HG03159 (cell line): Measurements from ENCODE around the gene CUL9.

Experiments
- ATAC-seq: cut with Tn5 transposase; IDR thresholded peaks from one replicate; pipeline ENCODE4 v1.9.1; 2021; ENCODE audit warnings: mild to moderate bottlenecking, moderate library complexity; ENCODE audit not compliant: unreplicated experiment

CUL9 gene

DNA sequence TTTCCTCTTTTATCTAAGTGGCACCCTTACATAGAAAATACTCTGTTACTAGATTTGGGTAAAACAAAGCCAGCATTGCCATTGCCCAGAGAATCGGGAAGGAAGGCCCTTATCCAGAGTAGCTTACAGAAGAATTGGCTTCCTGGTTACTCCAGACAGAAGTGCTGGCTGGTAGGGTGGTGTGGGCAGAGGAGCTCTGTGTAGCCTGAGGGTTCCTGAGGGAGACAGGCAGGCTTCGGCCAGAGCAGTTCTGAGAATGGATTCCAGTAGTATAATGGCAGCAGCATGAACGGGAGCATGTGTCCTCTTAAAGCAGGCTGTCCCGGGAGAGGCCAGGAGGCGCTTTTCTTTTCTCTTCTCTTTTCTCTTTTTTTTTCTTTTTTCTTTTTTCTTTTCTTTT is 11.9 kb downstream of the CUL9 start:
- no peak for ATAC-seq

DNA sequence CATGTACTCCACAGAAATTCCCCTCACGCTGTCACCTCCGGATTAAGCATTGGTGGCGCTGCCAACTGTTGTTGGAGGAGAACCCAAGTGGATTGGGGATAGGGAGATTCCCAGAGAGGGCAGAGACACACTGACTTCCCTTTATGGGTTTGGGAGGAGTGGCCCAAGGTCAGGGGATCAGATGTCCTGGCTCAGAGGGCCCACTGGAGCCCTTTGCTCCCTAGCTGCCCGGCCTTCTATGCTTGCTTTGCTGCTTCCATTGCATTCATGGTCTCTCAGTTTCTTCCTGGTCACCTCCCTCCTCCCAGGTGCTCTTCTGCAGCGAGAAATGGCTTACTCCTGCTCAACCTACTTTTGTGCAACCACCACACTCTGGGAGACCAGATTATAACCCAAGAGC is 14.3 kb downstream of the CUL9 start:
- ATAC-seq: no peak

DNA sequence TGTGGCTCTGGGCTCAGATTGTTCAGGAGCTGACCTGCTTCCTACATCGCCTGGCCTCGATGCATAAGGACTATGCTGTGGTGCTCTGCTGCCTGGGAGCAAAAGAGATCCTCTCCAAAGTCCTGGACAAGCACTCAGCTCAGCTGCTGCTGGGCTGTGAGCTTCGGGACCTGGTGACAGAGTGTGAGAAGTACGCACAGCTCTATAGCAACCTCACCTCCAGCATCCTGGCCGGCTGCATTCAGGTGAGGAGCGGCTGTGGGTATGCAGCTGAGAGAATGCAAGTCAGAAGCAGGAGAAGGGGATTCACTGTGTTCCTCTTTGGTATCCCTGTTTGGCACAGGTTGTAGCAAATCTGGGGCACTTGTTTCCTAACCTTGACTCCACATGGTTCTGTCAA is 17.9 kb downstream of the CUL9 start:
- no peak for ATAC-seq

DNA sequence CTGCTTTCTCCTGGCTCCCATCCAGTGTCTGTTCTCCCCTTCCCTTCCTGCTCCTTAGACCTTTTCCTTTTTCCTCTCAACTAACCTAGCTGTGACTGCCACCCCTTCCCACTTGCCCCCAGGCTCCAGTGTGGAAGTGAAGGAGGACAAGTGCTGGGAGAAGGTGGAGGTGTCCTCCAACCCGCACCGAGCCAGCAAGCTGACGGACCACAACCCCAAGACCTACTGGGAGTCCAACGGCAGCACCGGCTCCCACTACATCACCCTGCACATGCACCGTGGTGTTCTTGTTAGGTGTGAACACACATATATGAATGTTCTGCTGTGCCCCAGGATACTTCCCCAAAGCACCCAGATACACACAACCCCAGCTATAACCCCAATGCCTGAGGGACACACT is 18.5 kb downstream of the CUL9 start:
- ATAC-seq: no peak

DNA sequence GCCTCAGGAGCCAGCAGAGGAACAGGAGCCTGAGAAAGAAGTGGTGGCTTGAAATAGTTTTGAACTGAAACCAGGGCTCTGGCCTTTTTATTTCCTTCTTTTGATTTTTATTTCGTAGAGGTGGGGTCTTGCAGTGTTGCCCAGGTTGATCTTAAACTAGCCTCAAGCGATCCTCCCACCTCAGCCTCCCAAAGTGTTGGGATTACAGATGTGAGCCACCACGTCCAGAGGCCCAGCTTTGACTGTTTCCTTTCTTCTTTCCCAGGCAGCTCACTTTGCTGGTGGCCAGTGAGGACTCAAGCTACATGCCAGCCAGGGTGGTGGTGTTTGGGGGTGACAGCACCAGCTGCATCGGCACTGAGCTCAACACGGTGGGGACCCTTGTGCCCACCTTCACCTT is 20.5 kb downstream of the CUL9 start:
- ATAC-seq: no peak

DNA sequence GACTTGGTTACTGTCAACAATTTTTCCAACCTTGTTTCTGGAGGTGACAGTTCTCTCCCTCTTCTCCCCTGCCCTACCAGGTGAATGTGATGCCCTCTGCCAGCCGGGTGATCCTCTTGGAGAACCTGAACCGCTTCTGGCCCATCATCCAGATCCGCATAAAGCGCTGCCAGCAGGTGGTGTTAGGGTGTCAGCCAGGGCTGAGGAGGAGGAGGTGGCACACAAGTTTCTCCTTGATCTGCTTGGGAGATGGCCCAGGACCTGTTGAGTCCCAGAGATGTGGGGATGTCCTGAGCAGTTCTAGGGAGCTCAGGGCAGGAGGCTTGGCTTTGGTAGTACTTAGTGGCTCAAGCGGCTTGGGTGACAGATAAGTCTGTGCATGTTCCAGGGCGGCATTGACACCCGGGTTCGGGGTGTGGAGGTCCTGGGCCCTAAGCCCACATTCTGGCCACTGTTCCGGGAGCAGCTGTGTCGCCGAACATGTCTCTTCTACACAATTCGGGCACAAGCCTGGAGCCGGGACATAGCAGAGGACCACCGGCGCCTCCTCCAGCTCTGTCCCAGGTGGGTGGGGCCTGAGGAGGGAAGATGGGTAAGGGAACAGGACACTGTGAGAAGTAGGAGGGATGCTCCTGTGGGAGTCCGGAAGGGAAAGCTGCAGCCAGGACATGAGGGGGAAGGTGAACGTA is 21.2 kb downstream of the CUL9 start:
- ATAC-seq: no peak

DNA sequence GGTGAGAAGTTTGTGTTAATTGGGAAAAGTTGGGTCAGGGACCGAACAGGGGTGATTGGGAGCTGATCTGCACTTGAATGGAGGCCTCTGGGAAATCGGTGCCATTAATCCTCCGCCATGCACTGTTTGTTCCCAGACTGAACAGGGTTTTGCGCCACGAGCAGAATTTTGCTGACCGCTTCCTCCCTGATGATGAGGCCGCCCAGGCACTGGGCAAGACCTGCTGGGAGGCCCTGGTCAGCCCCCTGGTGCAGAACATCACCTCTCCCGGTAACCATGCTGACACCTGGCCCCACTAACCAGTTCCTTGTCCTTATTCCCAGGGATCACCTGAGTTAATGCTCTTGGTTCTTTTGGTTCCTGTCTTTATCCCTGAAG is 21.7 kb downstream of the CUL9 start:
- no peak for ATAC-seq

DNA sequence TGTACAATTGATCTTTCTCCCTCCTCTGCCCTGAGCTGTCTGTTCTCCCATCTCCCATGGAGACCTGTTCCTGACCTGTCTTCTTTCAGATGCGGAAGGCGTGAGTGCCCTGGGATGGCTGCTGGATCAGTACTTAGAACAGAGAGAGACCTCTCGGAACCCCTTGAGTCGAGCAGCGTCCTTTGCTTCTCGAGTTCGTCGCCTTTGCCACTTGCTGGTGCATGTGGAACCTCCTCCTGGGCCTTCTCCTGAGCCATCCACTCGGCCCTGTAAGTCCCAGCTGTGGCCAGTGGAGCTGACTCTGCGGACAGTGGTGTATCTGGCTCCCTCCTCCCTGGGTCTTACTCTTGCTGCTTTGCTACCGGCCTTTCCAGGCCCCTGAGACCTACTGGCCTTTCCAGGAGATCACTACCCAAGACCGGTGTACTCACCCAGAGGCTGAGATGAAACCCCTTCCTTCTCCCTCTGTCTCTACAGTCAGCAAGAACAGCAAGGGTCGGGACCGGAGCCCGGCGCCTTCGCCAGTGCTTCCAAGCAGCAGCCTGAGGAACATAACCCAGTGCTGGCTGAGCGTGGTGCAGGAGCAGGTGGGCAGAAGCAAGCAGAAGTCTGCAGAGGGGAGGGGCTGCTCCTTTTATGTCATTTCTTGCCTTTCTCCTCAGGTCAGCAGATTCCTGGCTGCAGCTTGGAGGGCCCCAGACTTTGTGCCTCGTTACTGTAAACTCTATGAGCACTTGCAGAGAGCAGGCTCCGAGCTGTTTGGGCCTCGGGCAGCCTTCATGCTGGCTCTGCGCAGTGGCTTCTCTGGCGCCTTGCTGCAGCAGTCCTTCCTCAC is 22.5 kb downstream of the CUL9 start:
- no peak for ATAC-seq

DNA sequence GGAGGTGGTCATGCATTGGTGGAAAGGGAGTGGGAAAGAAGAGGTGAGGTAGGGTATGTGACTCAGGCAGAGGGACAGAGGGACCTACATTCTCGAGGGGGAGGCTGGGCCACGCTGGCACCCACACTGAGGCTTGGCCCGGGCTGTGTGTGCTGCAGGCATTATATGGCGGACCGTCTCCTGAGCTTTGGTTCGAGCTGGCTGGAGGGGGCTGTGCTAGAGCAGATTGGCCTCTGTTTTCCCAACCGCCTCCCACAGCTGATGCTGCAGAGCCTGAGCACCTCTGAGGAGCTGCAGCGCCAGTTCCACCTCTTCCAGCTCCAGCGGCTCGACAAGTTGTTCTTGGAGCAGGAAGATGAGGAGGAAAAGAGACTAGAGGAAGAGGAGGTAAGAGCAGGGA is 23.9 kb downstream of the CUL9 start:
- no peak for ATAC-seq

DNA sequence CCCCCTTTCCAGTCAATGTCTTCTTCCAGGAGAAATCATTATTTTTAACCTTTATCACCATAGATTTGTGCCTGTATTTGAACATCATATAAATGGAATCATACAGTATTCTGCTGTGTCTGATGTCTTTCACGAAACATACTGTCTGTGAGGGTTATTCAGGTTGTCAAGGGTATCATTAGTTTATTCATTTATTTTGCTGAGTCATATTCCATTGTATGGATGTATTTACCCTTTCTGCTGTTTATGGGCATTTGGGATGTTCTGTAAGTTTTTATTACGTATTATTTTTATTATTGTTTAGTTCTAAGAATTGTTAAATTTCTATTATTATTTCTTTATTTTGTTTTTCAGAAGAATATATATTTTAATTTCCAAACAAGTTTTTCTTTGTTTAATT is 25.3 kb downstream of the CUL9 start:
- no peak for ATAC-seq

DNA sequence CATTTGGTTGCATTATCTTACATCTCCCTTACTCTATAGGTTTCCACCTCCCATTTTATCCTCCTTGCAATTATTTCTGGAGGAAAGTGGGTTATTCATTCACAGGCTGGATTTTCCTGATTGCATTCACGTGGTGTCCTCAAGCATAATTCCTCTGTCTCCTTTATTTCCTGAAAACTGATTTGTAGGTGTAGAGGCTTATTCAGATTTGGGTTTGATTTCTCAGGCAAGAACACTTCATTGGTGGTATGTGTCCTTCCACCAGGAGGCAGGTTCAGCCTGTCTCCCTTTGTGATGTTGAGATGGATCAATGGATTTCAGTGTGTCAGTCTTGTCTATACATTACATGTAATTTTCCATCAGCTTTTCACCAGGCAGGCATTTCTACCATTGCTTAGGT is 30.0 kb downstream of the CUL9 start:
- no peak for ATAC-seq

DNA sequence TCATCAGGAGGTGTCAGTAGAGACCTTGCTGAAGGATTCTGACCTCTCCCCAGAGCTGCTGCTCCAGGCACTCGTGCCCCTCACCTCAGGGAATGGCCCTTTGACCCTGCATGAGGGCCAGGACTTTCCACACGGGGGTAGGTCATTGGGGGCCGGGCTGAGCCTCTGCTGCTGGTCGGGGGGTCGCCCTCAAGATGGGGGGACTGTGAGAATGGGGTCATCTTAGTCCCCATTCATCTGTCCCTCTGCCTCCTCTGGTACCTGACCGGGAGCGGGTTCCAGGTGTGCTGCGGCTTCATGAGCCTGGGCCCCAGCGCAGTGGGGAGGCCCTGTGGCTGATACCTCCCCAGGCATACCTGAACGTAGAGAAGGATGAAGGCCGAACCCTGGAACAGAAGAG is 31.4 kb downstream of the CUL9 start:
- no peak for ATAC-seq

DNA sequence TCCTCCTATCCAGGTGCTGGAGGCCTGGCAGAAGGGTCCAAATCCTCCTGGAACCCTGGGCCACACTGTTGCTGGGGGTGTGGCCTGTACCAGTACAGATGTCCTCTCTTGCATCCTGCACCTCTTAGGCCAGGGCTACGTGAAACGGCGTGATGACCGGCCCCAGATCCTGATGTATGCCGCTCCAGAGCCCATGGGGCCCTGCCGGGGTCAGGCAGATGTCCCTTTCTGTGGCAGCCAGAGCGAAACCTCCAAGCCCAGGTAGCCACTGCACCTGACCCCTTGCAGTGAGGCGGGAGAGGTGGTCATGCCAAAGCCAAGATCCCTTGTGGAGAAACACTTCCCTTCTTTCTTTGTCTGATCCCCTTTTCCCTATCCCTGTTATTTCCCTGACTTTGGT is 33.1 kb downstream of the CUL9 start:
- ATAC-seq: no peak

DNA sequence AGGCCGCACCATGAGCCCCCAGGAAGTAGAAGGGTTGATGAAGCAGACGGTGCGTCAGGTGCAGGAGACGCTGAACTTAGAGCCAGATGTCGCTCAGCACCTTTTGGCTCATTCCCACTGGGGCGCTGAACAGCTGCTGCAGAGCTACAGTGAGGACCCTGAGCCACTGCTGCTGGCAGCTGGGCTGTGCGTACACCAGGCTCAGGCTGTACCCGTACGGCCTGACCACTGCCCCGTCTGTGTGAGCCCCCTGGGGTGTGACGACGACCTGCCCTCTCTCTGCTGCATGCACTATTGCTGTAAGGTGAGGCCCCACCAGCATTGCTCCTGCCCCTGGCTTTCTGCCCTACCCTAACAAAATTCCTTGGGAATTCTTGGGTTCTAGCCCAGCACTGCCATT is 34.2 kb downstream of the CUL9 start:
- ATAC-seq: no peak

DNA sequence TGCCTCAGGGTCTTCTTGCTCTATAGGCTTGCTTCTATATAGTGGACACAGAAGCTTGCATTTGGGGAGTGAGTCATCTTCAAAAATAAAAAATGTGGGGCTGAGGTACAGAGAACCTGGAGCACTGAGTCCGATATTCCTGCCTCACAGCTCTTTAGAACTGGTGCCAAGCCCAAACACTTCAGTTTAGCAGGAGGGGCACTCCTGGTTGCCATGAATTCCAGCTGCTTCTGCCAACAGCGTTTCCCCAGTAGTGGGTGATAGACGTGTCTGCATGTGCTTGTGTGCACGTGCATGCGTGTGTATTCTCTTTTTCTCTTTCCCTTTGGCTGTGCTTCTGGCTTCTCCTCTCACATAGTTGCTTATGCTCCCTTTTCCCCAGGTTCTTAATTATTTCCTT is 35.4 kb downstream of the CUL9 start:
- no peak for ATAC-seq

DNA sequence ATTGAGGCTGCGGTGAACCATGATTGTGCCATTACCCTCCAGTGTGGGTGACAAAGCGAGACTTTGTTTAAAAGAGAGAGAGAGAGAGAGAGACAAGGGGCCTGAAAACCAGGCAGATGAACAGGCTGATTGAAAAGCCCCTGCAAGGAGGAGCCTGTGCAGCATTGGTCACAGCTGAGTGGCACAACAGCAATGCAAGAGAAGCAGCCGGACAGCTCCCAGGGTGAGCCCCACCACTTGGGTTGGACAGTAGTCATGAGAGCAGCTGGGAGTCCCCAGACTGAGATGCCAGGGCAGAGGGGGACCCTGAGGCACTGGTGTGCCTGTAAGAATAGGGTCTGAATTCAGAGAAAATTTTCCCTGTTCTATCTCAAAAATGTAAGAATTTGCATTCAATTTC is 37.1 kb downstream of the CUL9 start:
- no peak for ATAC-seq

DNA sequence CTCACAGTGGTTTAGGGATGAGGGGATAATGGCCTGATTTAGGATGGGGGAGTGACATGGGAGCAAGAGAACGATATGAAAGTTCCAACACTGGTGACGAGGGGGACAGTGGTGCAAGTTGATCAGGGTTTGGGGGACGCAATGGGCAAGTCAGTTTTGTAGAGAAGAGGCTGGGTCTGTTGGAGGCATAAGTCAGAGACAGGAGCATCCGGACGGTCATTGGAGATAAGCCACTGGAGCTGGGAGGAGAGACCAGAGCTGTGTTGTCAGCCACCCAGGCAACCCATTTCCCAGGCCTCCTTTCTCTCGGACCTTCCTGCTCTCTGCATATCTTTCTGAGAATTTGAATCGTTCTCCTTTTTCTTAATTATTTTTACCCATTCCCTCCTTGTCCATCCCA is 37.8 kb downstream of the CUL9 start:
- ATAC-seq: no peak

DNA sequence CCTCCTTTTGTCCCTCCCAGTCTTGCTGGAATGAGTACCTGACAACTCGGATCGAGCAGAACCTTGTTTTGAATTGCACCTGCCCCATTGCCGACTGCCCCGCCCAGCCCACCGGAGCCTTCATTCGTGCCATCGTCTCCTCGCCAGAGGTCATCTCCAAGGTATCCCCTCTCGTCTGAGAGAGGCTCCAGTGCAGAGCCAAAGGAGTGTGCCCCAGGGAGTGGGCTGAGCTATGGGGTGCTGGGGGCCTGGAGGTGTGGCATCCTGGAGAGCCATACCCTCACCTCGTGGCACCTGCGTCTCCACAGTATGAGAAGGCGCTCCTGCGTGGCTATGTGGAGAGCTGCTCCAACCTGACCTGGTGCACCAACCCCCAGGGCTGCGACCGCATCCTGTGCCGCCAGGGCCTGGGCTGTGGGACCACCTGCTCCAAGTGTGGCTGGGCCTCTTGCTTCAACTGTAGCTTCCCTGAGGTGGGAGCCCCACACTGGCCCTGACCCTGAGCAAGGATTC is 38.5 kb downstream of the CUL9 start:
- ATAC-seq: no peak

DNA sequence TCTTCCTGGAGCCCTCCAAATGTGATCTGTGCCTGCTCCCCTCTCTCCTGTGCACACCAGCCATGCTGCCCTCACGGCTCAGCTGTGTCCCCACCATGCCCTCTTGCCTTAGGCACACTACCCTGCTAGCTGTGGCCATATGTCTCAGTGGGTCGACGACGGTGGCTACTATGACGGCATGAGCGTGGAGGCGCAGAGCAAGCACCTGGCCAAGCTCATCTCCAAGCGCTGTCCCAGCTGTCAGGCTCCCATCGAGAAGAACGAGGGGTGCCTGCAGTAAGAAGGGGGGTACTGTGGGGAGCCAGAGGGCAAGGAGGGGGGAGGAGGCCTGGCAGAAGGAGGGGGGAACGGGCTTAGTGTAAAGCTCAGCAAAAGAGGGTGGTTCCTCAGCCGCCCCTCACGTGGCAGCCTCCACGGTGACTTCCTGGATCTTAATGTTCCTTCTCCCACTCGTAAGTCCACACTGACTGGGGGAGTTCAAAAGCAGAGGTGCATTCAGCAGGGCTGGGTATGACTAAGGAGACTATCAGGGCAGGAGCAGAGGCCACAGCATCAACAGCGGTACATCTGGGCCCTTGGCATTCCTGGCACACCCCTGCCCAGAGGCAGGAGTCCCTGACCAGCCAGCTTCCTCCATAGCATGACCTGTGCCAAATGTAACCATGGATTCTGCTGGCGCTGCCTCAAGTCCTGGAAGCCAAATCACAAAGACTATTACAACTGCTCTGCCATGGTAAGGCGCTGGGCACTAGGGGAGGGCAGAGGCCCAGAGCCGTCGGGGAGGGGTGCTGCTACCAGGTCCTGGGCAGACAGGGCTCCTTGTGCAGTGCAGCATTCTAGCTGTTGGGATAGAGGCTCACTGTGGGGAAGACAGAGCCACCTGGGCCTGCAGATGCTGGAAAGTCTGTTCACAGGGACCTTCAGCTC is 39.3 kb downstream of the CUL9 start:
- no peak for ATAC-seq

DNA sequence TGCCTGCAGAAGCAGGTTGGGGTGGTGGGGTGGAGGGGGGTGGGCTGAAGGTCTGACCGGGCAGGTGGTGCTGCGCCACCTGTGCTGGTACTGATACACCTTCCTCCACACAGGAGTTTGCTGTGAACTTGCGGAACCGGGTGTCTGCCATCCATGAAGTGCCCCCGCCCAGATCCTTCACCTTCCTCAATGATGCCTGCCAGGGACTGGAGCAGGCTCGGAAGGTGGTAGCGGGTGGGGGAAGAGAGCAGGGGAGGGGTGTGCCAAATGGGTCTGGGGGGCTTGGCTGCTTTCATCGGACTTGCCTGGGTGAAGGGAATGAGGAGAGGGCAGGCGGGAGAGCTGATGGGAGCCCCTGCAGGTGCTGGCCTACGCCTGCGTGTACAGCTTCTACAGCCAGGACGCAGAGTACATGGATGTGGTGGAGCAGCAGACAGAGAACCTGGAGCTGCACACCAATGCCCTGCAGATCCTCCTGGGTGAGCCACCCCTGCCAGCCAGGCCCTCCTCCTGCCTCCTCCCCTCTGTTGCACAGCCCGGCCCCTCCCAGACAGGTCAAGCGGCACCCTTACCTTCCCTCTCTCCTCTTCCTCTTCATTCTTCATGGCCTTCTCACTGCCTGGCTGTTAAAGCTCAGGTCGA is 40.5 kb downstream of the CUL9 start:
- ATAC-seq: no peak

DNA sequence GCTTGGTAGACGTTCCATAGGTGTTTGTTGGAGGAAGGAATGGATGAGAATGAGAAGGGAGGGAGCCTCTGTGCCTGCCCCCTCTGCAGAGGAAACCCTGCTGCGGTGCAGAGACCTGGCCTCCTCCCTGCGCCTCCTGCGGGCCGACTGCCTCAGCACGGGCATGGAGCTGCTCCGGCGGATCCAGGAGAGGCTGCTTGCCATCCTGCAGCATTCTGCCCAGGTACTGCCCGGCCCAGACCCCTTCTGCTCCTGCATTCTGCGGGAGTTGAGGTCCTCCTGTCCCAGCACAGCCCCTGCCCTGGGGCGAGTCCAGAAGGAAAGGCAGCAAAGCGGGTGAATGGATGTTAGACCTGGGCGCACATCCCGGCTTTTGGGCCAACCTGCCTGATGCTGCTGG is 41.2 kb downstream of the CUL9 start:
- no peak for ATAC-seq
